ENCODE data around the gene PPP6R3. TPM values are rescaled to one million over a fixed set of nuclear protein-coding genes. Genes with fewer than 3 reads are reported as not detected.

Gene PPP6R3
- total RNA-seq, 1 experiment from 2014 or later = 122 TPM

DNA sequence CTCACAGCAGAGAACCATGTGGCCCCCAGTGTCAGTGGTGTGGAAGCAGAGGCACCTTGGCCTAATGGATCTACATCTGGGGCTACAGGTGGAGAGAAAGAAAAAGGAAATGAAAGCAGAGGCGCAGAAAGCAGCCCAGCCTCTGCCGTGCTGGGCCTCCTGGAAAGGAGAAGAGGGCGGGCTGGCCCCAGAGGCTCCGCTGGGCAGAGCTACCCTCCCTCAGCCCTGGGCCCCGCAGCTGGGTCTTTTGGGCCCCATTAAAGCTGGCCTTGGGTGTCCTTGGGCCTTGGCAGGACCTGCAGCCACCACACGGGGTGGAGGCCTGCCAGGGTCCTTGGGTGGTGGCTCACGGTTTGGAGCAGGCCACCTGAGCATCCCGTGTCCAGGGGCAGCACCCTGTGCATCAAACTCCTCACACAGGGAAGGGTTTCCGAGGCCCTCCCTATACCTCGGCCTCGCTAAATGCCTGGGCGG lies 192.2 kb downstream of the PPP6R3 start:
- intact Hi-C loops (cut with micrococcal nuclease; ENCODE audit: unreplicated experiment) = no loop called here
- H3K9me3 Mint-ChIP-seq (ENCODE audit: low read depth, unreplicated experiment) = no peaks in the 10 kb centered on the region
- H3K4me3 Mint-ChIP-seq (ENCODE audit: low read depth, unreplicated experiment) = no peak overlapping the region
- no peak for DNase-seq
- BruUV-seq (replicated peaks) = no TSS peak
- TF ChIP-seq, protein P1, sequence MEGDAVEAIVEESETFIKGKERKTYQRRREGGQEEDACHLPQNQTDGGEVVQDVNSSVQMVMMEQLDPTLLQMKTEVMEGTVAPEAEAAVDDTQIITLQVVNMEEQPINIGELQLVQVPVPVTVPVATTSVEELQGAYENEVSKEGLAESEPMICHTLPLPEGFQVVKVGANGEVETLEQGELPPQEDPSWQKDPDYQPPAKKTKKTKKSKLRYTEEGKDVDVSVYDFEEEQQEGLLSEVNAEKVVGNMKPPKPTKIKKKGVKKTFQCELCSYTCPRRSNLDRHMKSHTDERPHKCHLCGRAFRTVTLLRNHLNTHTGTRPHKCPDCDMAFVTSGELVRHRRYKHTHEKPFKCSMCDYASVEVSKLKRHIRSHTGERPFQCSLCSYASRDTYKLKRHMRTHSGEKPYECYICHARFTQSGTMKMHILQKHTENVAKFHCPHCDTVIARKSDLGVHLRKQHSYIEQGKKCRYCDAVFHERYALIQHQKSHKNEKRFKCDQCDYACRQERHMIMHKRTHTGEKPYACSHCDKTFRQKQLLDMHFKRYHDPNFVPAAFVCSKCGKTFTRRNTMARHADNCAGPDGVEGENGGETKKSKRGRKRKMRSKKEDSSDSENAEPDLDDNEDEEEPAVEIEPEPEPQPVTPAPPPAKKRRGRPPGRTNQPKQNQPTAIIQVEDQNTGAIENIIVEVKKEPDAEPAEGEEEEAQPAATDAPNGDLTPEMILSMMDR (IDR thresholded peaks at IDR 0.05; ENCODE audit: unreplicated experiment) = no peak
- H3K36me3 Mint-ChIP-seq (ENCODE audit: insufficient read depth, unreplicated experiment) = no peaks in the 10 kb centered on the region
- CTCF ChIA-PET = interaction anchor here (1.4 kb wide), 1 partner anchor 9 kb away, joined by 3 read pairs; no protein-coding TSS in a partner anchor
- H3K27me3 Mint-ChIP-seq (ENCODE audit: unreplicated experiment) = peaks cover 46% of the 10 kb centered on the region
- no peaks in the 10 kb centered on the region for H3K4me1 Mint-ChIP-seq (ENCODE audit: low read depth, unreplicated experiment)
- H3K27ac Mint-ChIP-seq (ENCODE audit: unreplicated experiment) = no peak overlapping the region

DNA sequence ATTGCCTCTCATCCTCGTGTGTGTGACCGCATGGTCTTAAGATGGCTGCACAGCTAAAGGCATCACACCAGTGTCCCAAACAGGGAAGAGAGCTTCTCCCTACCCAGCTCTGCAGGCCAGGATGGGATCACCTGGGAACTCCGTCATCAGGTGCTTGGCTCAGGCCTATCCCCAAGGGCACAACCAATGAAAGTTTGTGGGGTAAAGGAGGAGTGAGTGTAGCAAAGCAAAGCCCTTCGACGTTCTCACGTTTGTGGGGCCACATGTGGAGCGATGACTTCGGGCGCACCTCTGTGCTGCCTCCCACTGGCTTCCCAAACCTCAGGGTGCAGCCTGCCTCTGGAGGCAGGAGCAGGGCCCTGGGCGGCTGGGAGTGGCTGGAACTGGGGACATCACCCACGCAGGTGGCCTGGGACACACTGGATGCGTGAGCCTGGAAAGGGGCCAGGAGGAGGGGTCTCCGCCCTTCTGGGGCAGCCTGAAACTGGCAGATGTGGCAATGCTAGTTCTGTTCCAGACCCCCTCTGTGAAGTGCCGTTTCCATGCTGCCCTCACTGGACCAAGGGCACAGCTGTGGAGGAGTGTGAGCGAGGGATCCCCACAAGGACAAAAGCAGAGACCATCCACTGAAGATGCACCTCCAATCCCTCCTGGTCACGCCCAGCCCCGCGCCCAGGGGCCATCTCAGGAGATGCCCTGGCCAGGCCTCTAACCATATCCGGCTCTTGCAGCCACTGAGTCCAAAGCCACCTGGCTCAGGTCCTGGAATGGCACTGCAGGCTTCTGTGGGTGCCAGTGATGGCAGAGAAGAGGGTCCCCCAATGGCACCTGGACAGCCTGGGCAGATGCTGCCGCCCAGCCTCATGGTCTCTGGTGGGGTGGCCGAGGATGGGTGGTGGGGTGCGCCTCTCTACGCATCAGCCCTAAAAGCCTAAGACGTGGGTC lies 193.2 kb downstream of the PPP6R3 start:
- TF ChIP-seq, protein P1 (IDR thresholded peaks at IDR 0.05; ENCODE audit: unreplicated experiment) = no peak
- no peak overlapping the region for H3K27ac Mint-ChIP-seq (ENCODE audit: unreplicated experiment)
- no TSS peak for BruUV-seq (replicated peaks)
- H3K27me3 Mint-ChIP-seq (ENCODE audit: unreplicated experiment) = peaks cover 54% of the 10 kb centered on the region
- intact Hi-C loops (cut with micrococcal nuclease; ENCODE audit: unreplicated experiment) = no loop called here
- H3K4me3 Mint-ChIP-seq (ENCODE audit: low read depth, unreplicated experiment) = no peak overlapping the region
- H3K36me3 Mint-ChIP-seq (ENCODE audit: insufficient read depth, unreplicated experiment) = no peaks in the 10 kb centered on the region
- DNase-seq = no peak
- CTCF ChIA-PET = no interaction called here
- no peaks in the 10 kb centered on the region for H3K4me1 Mint-ChIP-seq (ENCODE audit: low read depth, unreplicated experiment)
- H3K9me3 Mint-ChIP-seq (ENCODE audit: low read depth, unreplicated experiment) = no peaks in the 10 kb centered on the region

DNA sequence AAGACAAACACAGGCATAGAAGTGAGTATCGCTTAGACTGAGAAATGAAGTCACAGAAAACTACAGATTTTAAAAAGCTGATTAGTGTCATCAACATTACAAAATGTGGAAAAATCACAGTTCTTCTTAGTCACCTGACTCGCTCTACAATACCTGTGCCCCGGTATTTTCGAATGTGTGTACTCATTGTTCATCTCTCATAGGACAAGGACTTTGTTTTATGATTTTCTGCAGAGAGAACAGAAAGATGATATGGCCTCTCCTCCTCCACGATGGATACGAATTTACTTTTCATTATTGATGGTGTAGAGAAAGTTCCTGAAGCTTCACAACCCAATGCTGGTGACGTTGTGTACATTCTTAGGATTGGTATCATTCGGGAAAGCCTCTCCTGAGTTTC lies 194.4 kb downstream of the PPP6R3 start:
- H3K27me3 Mint-ChIP-seq (ENCODE audit: unreplicated experiment) = peaks cover 66% of the 10 kb centered on the region
- no peak for DNase-seq
- TF ChIP-seq, protein P1 (IDR thresholded peaks at IDR 0.05; ENCODE audit: unreplicated experiment) = no peak
- no peak overlapping the region for H3K4me3 Mint-ChIP-seq (ENCODE audit: low read depth, unreplicated experiment)
- BruUV-seq (replicated peaks) = no TSS peak
- H3K27ac Mint-ChIP-seq (ENCODE audit: unreplicated experiment) = no peak overlapping the region
- CTCF ChIA-PET = no interaction called here
- H3K9me3 Mint-ChIP-seq (ENCODE audit: low read depth, unreplicated experiment) = no peaks in the 10 kb centered on the region
- no peaks in the 10 kb centered on the region for H3K36me3 Mint-ChIP-seq (ENCODE audit: insufficient read depth, unreplicated experiment)
- intact Hi-C loops (cut with micrococcal nuclease; ENCODE audit: unreplicated experiment) = no loop called here
- H3K4me1 Mint-ChIP-seq (ENCODE audit: low read depth, unreplicated experiment) = no peaks in the 10 kb centered on the region

DNA sequence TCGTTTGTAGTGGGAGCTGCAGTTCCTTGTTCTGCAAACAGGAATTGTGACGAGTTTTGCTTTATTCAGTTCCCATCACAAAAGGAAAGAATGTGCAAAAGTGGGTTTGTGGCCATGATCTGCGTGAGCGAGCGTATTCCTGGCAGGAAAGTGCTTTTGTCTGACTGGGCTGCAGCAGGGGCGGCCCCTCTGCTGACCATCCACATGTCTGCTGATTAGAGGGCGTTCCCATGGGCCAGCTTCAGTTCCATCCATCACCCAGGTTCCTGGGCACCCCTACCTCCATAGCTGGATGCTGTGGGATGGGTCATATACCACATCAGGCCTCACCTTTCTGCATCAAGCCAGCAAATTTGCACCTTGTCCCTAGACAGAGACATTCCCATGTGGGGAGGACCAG lies 194.9 kb downstream of the PPP6R3 start:
- BruUV-seq (replicated peaks) = no TSS peak
- no peak overlapping the region for H3K27ac Mint-ChIP-seq (ENCODE audit: unreplicated experiment)
- no peaks in the 10 kb centered on the region for H3K36me3 Mint-ChIP-seq (ENCODE audit: insufficient read depth, unreplicated experiment)
- TF ChIP-seq, protein P1 (IDR thresholded peaks at IDR 0.05; ENCODE audit: unreplicated experiment) = no peak
- peaks cover 70% of the 10 kb centered on the region for H3K27me3 Mint-ChIP-seq (ENCODE audit: unreplicated experiment)
- H3K4me3 Mint-ChIP-seq (ENCODE audit: low read depth, unreplicated experiment) = no peak overlapping the region
- no peak for DNase-seq
- CTCF ChIA-PET = no interaction called here
- intact Hi-C loops (cut with micrococcal nuclease; ENCODE audit: unreplicated experiment) = no loop called here
- no peaks in the 10 kb centered on the region for H3K9me3 Mint-ChIP-seq (ENCODE audit: low read depth, unreplicated experiment)
- no peaks in the 10 kb centered on the region for H3K4me1 Mint-ChIP-seq (ENCODE audit: low read depth, unreplicated experiment)
